NCI-H748 (cell line): Measurements from ENCODE around the gene TBKBP1.

ENCODE experiments used
- DNase-seq: peaks from one replicate; lab custom pipeline; 2025; ENCODE audit not compliant: unreplicated experiment; lab: John Stamatoyannopoulos, UW

The TBKBP1 gene

DNA sequence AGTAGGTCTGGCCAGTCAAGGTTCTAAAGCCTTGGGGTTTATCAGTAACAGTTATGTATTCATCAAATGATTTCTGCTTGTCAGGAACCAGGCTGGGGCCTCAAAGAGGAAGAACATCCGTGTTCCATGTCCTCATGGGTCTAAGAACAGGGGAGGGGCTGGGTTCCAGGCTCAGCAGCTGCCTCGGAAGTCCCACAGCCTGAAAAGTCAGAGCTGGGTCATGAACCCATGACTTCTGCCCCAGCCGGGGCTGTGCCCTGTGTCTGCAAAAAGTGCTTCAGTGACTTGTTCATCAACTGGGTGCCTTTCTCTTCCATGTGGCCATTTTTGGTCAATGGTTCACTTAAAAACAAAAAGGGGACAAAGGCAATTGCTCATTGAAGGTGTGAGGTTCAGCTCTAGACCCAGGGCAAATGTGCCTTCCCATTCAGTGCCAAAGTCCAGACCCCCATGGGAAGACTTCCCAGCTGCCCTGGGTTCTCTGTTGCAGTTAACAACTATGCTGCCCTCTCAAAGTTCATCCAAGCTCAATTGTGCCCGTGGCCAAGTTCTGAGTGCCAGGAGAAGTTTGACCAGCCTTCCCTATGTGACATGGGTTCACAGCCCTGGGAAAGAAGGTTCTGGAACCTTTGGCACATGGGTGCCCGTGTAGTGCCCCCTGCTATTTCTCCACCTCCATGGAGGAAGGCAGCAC, 18.5 kb downstream of the TBKBP1 start:
- DNase-seq = no peak

- DNase-seq = no peak
Measured at GRCh38 chr17:47713980-47714700, 20.2 kb downstream of the TBKBP1 start.

DNA sequence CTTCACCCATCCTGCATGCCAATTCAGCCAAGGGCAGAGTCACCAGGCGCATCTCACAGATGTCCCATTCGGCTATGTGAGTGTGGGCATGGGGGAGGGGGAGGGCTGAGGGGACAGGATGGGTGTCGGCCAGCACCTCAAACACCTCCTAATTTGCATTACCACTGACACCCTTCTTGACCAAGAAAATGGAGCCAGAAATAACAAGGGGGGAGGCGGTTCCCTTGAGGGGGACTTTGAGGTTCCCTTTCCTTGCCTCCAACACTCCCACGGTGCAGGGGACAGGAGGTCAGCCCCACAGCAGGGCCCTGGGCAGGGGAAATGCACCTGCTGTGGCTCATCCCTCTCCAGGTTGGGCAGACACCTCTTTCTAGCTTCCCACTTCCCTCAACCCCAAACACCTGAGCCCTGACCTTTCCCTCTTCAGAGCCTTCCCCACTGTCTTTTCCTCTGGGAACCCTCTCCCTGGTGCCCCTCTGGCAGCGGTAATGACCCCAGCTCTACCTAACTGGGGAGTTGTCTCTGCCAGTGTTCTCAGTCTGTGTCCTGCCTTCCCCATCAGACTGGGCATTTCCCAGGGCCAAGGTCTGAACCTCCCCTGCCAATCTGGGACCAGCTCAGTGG, 20.9 kb downstream of the TBKBP1 start:
- DNase-seq = no peak

DNA sequence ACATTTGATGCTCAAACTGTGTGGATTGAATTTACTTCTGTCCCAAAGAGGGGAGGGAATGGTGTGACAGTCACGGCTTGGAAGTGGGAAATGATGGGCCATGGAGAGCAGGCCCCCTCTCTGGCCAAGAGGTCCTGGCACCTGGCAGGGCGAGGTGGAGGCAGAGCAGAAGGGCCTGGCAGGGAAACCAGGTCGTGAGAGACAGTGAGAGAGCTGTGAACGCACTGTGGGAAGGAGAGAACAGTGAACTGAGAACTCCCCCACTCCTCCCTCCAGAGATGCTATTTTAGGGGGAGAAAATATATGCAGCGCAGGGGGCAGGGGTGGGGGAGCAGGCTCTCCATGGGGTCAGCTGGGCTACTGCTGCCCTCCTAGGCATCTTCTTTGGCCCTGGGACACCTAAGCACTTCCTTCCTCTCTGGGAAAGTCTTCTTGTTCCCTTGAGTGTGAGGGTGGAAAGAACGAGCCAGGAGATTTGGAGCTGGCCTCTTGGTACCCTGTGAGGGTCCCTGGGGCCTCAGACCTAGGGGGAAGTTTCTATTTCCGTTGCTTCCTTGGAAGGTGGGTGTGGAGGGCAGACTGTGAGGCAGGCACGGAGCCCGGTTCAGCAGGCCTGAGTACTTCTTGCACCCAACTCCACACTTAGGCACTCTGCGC, 21.8 kb downstream of the TBKBP1 start:
- no peak for DNase-seq

- no peak for DNase-seq
Measured at GRCh38 chr17:47716375-47716774, 22.4 kb downstream of the TBKBP1 start.

DNA sequence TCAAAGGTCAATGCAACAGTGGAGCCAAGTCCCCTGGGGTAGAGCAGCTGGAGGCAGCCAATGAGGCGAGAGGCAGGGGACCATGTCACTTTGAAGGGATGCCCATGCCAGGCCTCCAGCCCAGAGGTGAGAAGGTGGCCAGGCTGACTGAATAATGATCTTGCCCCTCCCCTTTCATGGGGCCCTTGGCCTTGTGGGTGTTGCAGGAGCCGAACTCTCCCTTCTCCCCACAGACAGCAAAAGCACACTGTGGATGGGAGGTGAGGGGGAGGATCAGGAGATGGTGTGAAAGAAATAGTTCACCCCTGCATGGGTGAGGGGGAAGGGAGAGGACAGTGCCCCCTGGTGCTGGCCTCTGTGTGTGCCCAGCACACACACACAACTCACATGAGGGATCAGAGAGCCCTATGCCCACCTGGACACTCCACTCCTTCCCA, 23.3 kb downstream of the TBKBP1 start:
- DNase-seq = no peak

- DNase-seq = no peak
Measured at GRCh38 chr17:47717979-47718621, 24.1 kb downstream of the TBKBP1 start.

GRCh38 chr17:47718634-47719405, 24.9 kb downstream of the TBKBP1 start:
- no peak for DNase-seq

DNA sequence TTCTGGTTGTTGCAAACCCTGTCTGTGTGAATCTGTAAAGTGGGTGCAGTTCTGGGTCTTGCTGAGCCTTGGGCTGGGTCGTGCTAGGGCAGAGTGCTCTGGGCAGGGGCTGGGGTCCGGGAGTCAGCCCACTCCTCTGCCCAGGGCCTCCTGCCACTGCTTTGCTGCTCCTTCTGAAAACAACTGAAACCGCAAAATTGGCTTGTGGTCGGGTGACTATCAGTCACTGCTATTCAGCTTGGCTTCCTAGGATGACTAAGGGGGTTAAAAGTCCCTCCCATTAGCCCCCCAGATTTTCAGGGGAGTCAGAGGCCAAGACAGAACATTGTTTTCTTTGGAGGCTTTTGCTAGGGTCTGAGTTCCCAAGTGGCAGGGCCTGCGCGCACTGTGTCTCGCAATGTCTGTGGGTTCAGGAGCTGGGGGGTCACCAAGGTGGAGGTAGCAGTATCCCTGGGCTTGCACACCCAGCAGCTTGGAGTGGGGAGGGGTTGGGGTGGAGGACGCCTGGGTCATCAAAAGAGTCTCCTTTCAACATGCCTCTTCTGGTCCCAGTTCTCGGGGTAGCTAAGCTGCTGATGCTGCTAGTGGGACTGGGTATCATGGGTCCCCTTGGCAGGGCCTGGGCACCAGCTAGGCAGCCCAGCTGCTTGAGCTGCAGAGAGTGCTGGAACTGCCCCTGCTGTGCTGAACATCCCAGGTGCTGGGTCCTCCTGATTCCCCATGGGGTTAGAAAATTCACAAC, 25.6 kb downstream of the TBKBP1 start:
- DNase-seq = no peak

GRCh38 chr17:47720196-47720595, 26.2 kb downstream of the TBKBP1 start:
- no peak for DNase-seq

GRCh38 chr17:47720754-47721533, 27.0 kb downstream of the TBKBP1 start:
- no peak for DNase-seq

- DNase-seq = no peak
Measured at GRCh38 chr17:47721725-47722124, 27.8 kb downstream of the TBKBP1 start.

GRCh38 chr17:47724705-47725104, 30.7 kb downstream of the TBKBP1 start:
- DNase-seq = no peak

- no peak for DNase-seq
Measured at GRCh38 chr17:47725446-47726111, 31.6 kb downstream of the TBKBP1 start.

- no peak for DNase-seq
Measured at GRCh38 chr17:47726796-47727703, 33.1 kb downstream of the TBKBP1 start.

- DNase-seq = no peak
Measured at GRCh38 chr17:47727704-47728036, 33.7 kb downstream of the TBKBP1 start.

GRCh38 chr17:47728214-47728877, 34.4 kb downstream of the TBKBP1 start:
- no peak for DNase-seq
